Measurements from ENCODE around the gene RHOBTB3.

GRCh38 chr5:95699337-95699736, 31.8 kb upstream of the RHOBTB3 start:
- TF ChIP-seq CTCF (IDR thresholded peaks at IDR 0.05) = no peak
- TF ChIP-seq POLR2AphosphoS5 (IDR thresholded peaks at IDR 0.05) = no peak
- no peak for TF ChIP-seq EP300 (IDR thresholded peaks at IDR 0.05)

All from suprapubic skin (tissue), 4 donors.